ENCODE results near the gene HS2ST1.

The HS2ST1 gene

GRCh38 chr1:87131809-87132283 lies 217.4 kb downstream of the HS2ST1 start:
- peaks cover 27% of the 10 kb centered on the region for H3K27me3 ChIP-seq

GRCh38 chr1:87132284-87132870 lies 217.9 kb downstream of the HS2ST1 start:
- no peak for TF ChIP-seq CTCF (IDR thresholded peaks at IDR 0.05)
- H3K9me3 ChIP-seq: no peaks in the 10 kb centered on the region
- peak overlapping the region; percentile 53 to 55 for H3K4me3 ChIP-seq (ENCODE audit: low read depth in 1 of 2, low read length in 1 of 2)
- no peaks in the 10 kb centered on the region for H3K36me3 ChIP-seq
- H3K27ac ChIP-seq: no peak overlapping the region
- H3K4me1 ChIP-seq (ENCODE audit: control insufficient read depth in 1 of 2, insufficient read depth in 1 of 2, low read depth in 1 of 2, low read length in 1 of 2): peaks cover 8 to 10% of the 10 kb centered on the region in 2 experiments
- peaks cover 27% of the 10 kb centered on the region for H3K27me3 ChIP-seq

More at GRCh38 chr1:87131809-87132283, 217.4 kb downstream of the HS2ST1 start:
- TF ChIP-seq CTCF (IDR thresholded peaks at IDR 0.05): peak; percentile 61
- H3K27ac ChIP-seq: no peak overlapping the region
- H3K9me3 ChIP-seq: no peaks in the 10 kb centered on the region
- H3K4me1 ChIP-seq (ENCODE audit: control insufficient read depth in 1 of 2, insufficient read depth in 1 of 2, low read depth in 1 of 2, low read length in 1 of 2): peaks cover 8 to 10% of the 10 kb centered on the region in 2 experiments
- no peaks in the 10 kb centered on the region for H3K36me3 ChIP-seq
- H3K4me3 ChIP-seq (ENCODE audit: low read depth in 1 of 2, low read length in 1 of 2): peak overlapping the region; percentile 53 to 55

- TF ChIP-seq CTCF (IDR thresholded peaks at IDR 0.05): no peak
- H3K27me3 ChIP-seq: peaks cover 27% of the 10 kb centered on the region
- no peak overlapping the region for H3K27ac ChIP-seq
- H3K4me3 ChIP-seq (ENCODE audit: low read depth in 1 of 2, low read length in 1 of 2): no peak overlapping the region
- H3K36me3 ChIP-seq: no peaks in the 10 kb centered on the region
- H3K4me1 ChIP-seq (ENCODE audit: control insufficient read depth in 1 of 2, insufficient read depth in 1 of 2, low read depth in 1 of 2, low read length in 1 of 2): peaks cover 8 to 10% of the 10 kb centered on the region in 2 experiments
- H3K9me3 ChIP-seq: no peaks in the 10 kb centered on the region
Measured at GRCh38 chr1:87134061-87134460, 219.6 kb downstream of the HS2ST1 start.

GRCh38 chr1:87134625-87135328 lies 220.3 kb downstream of the HS2ST1 start:
- no peak for TF ChIP-seq CTCF (IDR thresholded peaks at IDR 0.05)
- Histone ChIP-seq H3K27me3 (peaks cover 27% of the 10 kb centered on the region), H3K27ac (no peak overlapping the region), H3K4me3 (ENCODE audit: low read depth in 1 of 2, low read length in 1 of 2) (no peak overlapping the region), H3K9me3 (no peaks in the 10 kb centered on the region), H3K36me3 (no peaks in the 10 kb centered on the region), H3K4me1 (ENCODE audit: control insufficient read depth in 1 of 2, insufficient read depth in 1 of 2, low read depth in 1 of 2, low read length in 1 of 2) (peaks cover 8 to 10% of the 10 kb centered on the region in 2 experiments)

GRCh38 chr1:87135329-87135712 lies 220.9 kb downstream of the HS2ST1 start:
- Histone ChIP-seq H3K4me3 (ENCODE audit: low read depth in 1 of 2, low read length in 1 of 2) (no peak overlapping the region), H3K9me3 (no peaks in the 10 kb centered on the region), H3K27me3 (peaks cover 27% of the 10 kb centered on the region), H3K36me3 (no peaks in the 10 kb centered on the region), H3K4me1 (ENCODE audit: control insufficient read depth in 1 of 2, insufficient read depth in 1 of 2, low read depth in 1 of 2, low read length in 1 of 2) (peaks cover 8 to 10% of the 10 kb centered on the region in 2 experiments), H3K27ac (no peak overlapping the region)
- no peak for TF ChIP-seq CTCF (IDR thresholded peaks at IDR 0.05)
